GM12891 (cell line): ENCODE data around the gene ASB16.

ENCODE experiments used
- PAX5 ChIP-seq: IDR thresholded peaks from 2 replicates; pipeline ENCODE4 v1.6.1; 2011; ENCODE audit warnings: low read length, moderate library complexity, mild to moderate bottlenecking; ENCODE audit not compliant: insufficient read depth, severe bottlenecking
- POLR2A ChIP-seq: IDR thresholded peaks from 2 replicates; pipeline ENCODE4 v1.6.1; 2011; ENCODE audit warnings: low read depth, low read length, control low read depth
- POLR2AphosphoS5 ChIP-seq: IDR thresholded peaks from 2 replicates; pipeline ENCODE4 v1.6.1; 2011; ENCODE audit warnings: low read depth, low read length, control low read depth
- SPI1 ChIP-seq: IDR thresholded peaks from 2 replicates; pipeline ENCODE4 v1.6.1; 2011; ENCODE audit warnings: low read depth, low read length, control low read depth
- TAF1 ChIP-seq: IDR thresholded peaks from 2 replicates; pipeline ENCODE4 v1.6.1; 2011; ENCODE audit warnings: low read depth, low read length, control low read depth

- TF ChIP-seq POLR2AphosphoS5 (no peak), POLR2A (no peak), TAF1 (no peak), SPI1 (no peak), PAX5 (no peak)
Measured at GRCh38 chr17:44197107-44197506, 26.6 kb downstream of the ASB16 start.
